Measurements from ENCODE around the gene ZNF155. TPM values are rescaled to one million over a fixed set of nuclear protein-coding genes. Genes with fewer than 3 reads are reported as not detected.

ZNF155 gene
- 5.5 and 6.9 TPM in 2 replicates for total RNA-seq

GRCh38 chr19:43983912-43984686 lies at the start of gene ZNF155:
TSS of gene ZNF155 (plus strand) at chr19:43984188. CDS start at chr19:43988544, 4,356 bp downstream.

GRCh38 chr19:43934985-43935708 lies 48.8 kb upstream of the ZNF155 start, which contains the start of gene ZNF45:
TSS of gene ZNF45 (minus strand) at chr19:43935282. CDS start at chr19:43922185, 13,097 bp downstream.

GRCh38 chr19:43950834-43951645 lies 32.9 kb upstream of the ZNF155 start, which contains the start of gene ZNF221:
TSS of gene ZNF221 (plus strand) at chr19:43951228. CDS start at chr19:43962727, 11,499 bp downstream.

GRCh38 chr19:44002566-44003460 lies 18.8 kb downstream of the ZNF155 start, which contains the start of gene ZNF230:
TSS of gene ZNF230 (plus strand) at chr19:44002957. CDS start at chr19:44007079, 4,122 bp downstream.

GRCh38 chr19:44025217-44025936 lies 41.4 kb downstream of the ZNF155 start, which contains the start of gene ZNF222:
TSS of gene ZNF222 (plus strand) at chr19:44025379. CDS start at chr19:44025437, 58 bp downstream.

Small RNAs within 50 kb of the gene (small RNA-seq; reads per million reads assigned to genes)
- not detected for gene AC006213.5 (ENCODE audit: low replicate concordance)

Other genes with a start within 250 kb of the ZNF155 start
- 16.6 and 19.3 TPM in 2 replicates for gene SMG9, start 229.2 kb upstream of the ZNF155 start, total RNA-seq
- 1.9 TPM in 1 of 2 replicates, not detected in the other for gene KCNN4, start 203.2 kb upstream of the ZNF155 start, total RNA-seq
- gene LYPD5, start 181.7 kb upstream of the ZNF155 start, total RNA-seq = under 0.01 TPM in 1 of 2 replicates, not detected in the other
- gene ZNF283, start 156.9 kb upstream of the ZNF155 start, total RNA-seq = 6.6 and 12.5 TPM in 2 replicates
- 0.66 and 0.72 TPM in 2 replicates for gene ZNF404, start 100.2 kb upstream of the ZNF155 start, total RNA-seq
- gene ZNF45, start 48.9 kb upstream of the ZNF155 start, total RNA-seq = 12.5 and 16.5 TPM in 2 replicates
- 5.3 and 7.9 TPM in 2 replicates for gene ZNF221, start 33.0 kb upstream of the ZNF155 start, total RNA-seq
- gene ZNF230, start 18.8 kb downstream of the ZNF155 start, total RNA-seq = 3.5 and 3.9 TPM in 2 replicates
- gene ZNF222, start 41.2 kb downstream of the ZNF155 start, total RNA-seq = 5.2 and 8.1 TPM in 2 replicates
- gene ZNF223, start 67.8 kb downstream of the ZNF155 start, total RNA-seq = 4.2 and 6.8 TPM in 2 replicates
- 1.5 and 3.1 TPM in 2 replicates for gene ZNF284, start 88.0 kb downstream of the ZNF155 start, total RNA-seq
- 15.5 and 22.6 TPM in 2 replicates for gene ZNF224, start 110.2 kb downstream of the ZNF155 start, total RNA-seq
- 4.0 and 4.6 TPM in 2 replicates for gene ZNF225, start 129.2 kb downstream of the ZNF155 start, total RNA-seq
- 4.6 and 10.2 TPM in 2 replicates for gene ZNF234, start 157.4 kb downstream of the ZNF155 start, total RNA-seq
- gene ZNF226, start 180.9 kb downstream of the ZNF155 start, total RNA-seq = 13.8 and 14.7 TPM in 2 replicates
- gene ZNF227, start 228.3 kb downstream of the ZNF155 start, total RNA-seq = 14.0 and 17.5 TPM in 2 replicates